ENCODE data around the gene FSD1.

Gene FSD1

DNA sequence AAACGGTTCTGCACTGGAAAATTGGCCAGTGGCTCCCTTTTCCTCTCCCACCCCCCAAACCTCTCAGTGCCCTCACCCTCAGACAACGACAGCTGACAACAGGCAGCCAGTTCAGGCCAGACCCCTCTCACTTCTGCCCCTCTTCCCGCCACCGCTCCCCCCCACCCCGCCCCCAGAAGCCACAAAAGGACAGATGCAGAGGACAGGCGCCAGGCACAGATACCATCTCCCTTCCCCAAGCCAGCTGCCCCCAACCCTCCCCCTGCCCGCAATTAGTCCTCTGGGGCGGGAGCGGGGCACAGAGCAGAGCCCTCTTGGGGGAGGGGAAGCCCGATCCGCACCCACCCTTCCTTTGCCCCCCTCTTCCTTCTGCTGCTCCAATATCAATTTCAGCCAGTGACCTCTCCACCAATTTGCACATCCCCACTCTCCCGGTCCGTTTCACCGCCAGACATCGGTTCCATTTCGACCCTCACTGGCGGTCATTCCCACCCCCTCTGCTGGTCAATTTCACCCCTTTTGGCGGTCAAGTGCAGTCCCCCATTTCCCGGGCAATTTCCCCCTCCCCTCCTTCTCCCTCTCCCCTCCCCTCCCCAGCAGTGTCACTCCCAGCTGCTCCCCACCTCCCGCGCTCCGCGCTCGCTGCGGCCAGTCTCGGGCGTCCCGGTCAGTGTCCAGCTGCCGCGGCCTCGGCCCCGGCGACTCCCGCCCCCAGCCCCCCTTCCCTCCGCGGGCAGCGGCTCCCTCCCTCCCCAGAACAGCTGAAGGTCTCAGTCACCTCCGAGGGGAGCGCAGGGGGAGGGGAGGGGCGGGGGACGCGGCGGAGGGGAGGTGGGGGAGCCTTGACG lies 25.8 kb upstream of the FSD1 start, which contains the start of gene SHD:
TSS of gene SHD (plus strand) at position 848 of the 848 bp plus-strand sequence. CDS start 798 bp downstream, outside the sequence.
- no peaks in the 10 kb centered on the region for H3K79me2 ChIP-seq (ENCODE audit: insufficient read depth, low read length)
- no peak within 1 kb of the TSS for H3K4me3 ChIP-seq (ENCODE audit: low read depth in 1 of 2, low read length in 2 of 2)
- no peaks in the 10 kb centered on the region for H4K20me1 ChIP-seq (ENCODE audit: insufficient read depth, low read length)
- H3K27me3 ChIP-seq (ENCODE audit: insufficient read depth, low read length, poor library complexity): peaks cover 22% of the 10 kb centered on the region
- H3K27ac ChIP-seq (ENCODE audit: low read length): no peak within 1 kb of the TSS
- H3K9ac ChIP-seq (ENCODE audit: low read depth, low read length): no peak within 1 kb of the TSS
- H3K9me3 ChIP-seq (ENCODE audit: insufficient read depth, low read length, severe bottlenecking): no peaks in the 10 kb centered on the region
- no peaks in the 10 kb centered on the region for H3K36me3 ChIP-seq (ENCODE audit: insufficient read depth, low read length)
- H3K4me1 ChIP-seq (ENCODE audit: insufficient read depth, low read length): no peaks in the 10 kb centered on the region
- H3K4me2 ChIP-seq (ENCODE audit: insufficient read depth, low read length): no peak within 1 kb of the TSS
- H2AFZ ChIP-seq (ENCODE audit: low read depth, low read length): no peak within 1 kb of the TSS
- TF ChIP-seq, protein P1, sequence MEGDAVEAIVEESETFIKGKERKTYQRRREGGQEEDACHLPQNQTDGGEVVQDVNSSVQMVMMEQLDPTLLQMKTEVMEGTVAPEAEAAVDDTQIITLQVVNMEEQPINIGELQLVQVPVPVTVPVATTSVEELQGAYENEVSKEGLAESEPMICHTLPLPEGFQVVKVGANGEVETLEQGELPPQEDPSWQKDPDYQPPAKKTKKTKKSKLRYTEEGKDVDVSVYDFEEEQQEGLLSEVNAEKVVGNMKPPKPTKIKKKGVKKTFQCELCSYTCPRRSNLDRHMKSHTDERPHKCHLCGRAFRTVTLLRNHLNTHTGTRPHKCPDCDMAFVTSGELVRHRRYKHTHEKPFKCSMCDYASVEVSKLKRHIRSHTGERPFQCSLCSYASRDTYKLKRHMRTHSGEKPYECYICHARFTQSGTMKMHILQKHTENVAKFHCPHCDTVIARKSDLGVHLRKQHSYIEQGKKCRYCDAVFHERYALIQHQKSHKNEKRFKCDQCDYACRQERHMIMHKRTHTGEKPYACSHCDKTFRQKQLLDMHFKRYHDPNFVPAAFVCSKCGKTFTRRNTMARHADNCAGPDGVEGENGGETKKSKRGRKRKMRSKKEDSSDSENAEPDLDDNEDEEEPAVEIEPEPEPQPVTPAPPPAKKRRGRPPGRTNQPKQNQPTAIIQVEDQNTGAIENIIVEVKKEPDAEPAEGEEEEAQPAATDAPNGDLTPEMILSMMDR (IDR thresholded peaks at IDR 0.05; ENCODE audit: borderline replicate concordance, extremely low read depth, low read length, poor library complexity, severe bottlenecking): no peak
- no peak for TF ChIP-seq EZH2 (IDR thresholded peaks at IDR 0.05; ENCODE audit: borderline replicate concordance, low read depth, low read length, severe bottlenecking)
- DNase-seq (no peak), ATAC-seq (ENCODE audit: insufficient read depth, low read depth) (no peak)

DNA sequence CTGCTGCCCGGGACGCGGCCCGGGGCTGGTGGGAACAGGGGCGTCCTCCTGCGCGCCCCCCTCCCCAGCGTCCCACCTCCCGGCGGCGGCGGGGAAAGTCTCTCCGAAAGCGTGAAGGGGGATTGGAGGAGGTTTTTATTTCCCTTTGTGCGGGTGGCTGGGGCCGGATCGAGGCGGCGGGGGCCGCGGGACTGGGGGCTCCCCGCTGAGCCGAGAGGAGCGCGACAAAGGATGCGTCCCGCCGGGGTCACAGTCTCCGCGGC lies 25.2 kb upstream of the FSD1 start:
- Histone ChIP-seq H4K20me1 (ENCODE audit: insufficient read depth, low read length) (no peaks in the 10 kb centered on the region), H3K79me2 (ENCODE audit: insufficient read depth, low read length) (no peaks in the 10 kb centered on the region), H3K27ac (ENCODE audit: low read length) (no peak overlapping the region), H3K4me2 (ENCODE audit: insufficient read depth, low read length) (no peak overlapping the region), H3K27me3 (ENCODE audit: insufficient read depth, low read length, poor library complexity) (peaks cover 22% of the 10 kb centered on the region), H3K9ac (ENCODE audit: low read depth, low read length) (no peak overlapping the region), H3K36me3 (ENCODE audit: insufficient read depth, low read length) (no peaks in the 10 kb centered on the region), H3K9me3 (ENCODE audit: insufficient read depth, low read length, severe bottlenecking) (no peaks in the 10 kb centered on the region), H3K4me3 (ENCODE audit: low read depth in 1 of 2, low read length in 2 of 2) (no peak overlapping the region), H2AFZ (ENCODE audit: low read depth, low read length) (no peak overlapping the region), H3K4me1 (ENCODE audit: insufficient read depth, low read length) (no peaks in the 10 kb centered on the region)
- DNase-seq: no peak
- TF ChIP-seq EZH2 (IDR thresholded peaks at IDR 0.05; ENCODE audit: borderline replicate concordance, low read depth, low read length, severe bottlenecking): no peak
- TF ChIP-seq, protein P1 (IDR thresholded peaks at IDR 0.05; ENCODE audit: borderline replicate concordance, extremely low read depth, low read length, poor library complexity, severe bottlenecking): no peak
- ATAC-seq (ENCODE audit: insufficient read depth, low read depth): no peak

DNA sequence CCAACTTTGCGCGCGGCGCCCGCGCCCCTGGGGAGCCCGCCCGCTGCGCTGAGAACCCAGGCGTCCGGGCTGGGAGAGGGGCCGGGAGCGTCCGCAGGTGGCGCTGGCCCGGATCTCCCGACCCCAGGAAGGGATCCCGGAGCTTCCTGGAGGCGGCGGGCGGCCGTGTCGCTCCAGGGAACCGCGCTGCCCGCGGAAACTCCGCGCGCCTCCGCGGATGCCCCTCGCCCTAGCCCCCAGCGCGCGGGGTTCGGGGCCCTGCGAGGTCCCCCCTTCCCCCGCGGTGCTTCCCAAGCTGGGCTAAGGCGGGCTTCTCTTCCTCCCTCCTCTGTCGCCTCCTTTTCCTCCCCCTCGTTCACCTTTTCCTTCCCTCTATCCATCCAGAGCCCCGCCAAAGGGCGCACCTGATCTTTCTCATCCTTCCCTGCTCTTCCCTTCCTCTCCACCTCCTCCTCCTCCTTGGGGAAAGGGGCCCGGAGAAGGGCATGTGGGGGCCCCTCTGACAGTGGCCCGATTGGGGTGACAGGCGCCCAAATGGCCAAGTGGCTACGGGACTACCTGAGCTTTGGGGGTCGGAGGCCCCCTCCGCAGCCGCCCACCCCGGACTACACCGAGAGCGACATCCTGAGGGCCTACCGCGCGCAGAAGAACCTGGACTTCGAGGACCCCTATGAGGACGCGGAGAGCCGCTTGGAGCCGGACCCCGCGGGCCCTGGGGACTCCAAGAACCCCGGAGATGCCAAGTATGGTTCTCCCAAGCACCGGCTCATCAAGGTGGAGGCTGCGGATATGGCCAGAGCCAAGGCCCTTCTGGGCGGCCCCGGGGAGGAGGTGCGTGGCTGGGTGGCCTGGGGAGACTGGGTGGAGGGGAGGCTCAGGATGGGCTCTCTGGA lies 24.6 kb upstream of the FSD1 start:
- peaks cover 22% of the 10 kb centered on the region for H3K27me3 ChIP-seq (ENCODE audit: insufficient read depth, low read length, poor library complexity)
- H3K79me2 ChIP-seq (ENCODE audit: insufficient read depth, low read length): no peaks in the 10 kb centered on the region
- TF ChIP-seq, protein P1 (IDR thresholded peaks at IDR 0.05; ENCODE audit: borderline replicate concordance, extremely low read depth, low read length, poor library complexity, severe bottlenecking): no peak
- no peak for TF ChIP-seq EZH2 (IDR thresholded peaks at IDR 0.05; ENCODE audit: borderline replicate concordance, low read depth, low read length, severe bottlenecking)
- H3K36me3 ChIP-seq (ENCODE audit: insufficient read depth, low read length): no peaks in the 10 kb centered on the region
- no peak overlapping the region for H3K27ac ChIP-seq (ENCODE audit: low read length)
- no peak overlapping the region for H2AFZ ChIP-seq (ENCODE audit: low read depth, low read length)
- no peak overlapping the region for H3K4me2 ChIP-seq (ENCODE audit: insufficient read depth, low read length)
- no peaks in the 10 kb centered on the region for H3K4me1 ChIP-seq (ENCODE audit: insufficient read depth, low read length)
- H4K20me1 ChIP-seq (ENCODE audit: insufficient read depth, low read length): no peaks in the 10 kb centered on the region; the same call in 1 of the 2 replicates
- no peak overlapping the region for H3K9ac ChIP-seq (ENCODE audit: low read depth, low read length)
- ATAC-seq (ENCODE audit: insufficient read depth, low read depth) (no peak), DNase-seq (no peak)
- no peaks in the 10 kb centered on the region for H3K9me3 ChIP-seq (ENCODE audit: insufficient read depth, low read length, severe bottlenecking)
- H3K4me3 ChIP-seq (ENCODE audit: low read depth in 1 of 2, low read length in 2 of 2): no peak overlapping the region
